A673 (cell line): ENCODE results near the gene CHRM2.

Experiments
- EZH2 ChIP-seq: fragments of 200-600 bp; sonication (generic); IDR thresholded peaks from 2 replicates; pipeline ENCODE4 v1.6.1; 2017; ENCODE audit warnings: borderline replicate concordance, low read depth, mild to moderate bottlenecking, mixed read lengths, antibody characterized with exemption, low read length; ENCODE audit not compliant: poor library complexity, severe bottlenecking
- TF ChIP-seq, protein P1 (sequence below): fragments of 300-800, 200-600 bp; sonication (generic); conservative IDR thresholded peaks from 2 replicates; pipeline ENCODE4 v1.5.1; 2017; ENCODE audit warnings: low read depth, mild to moderate bottlenecking, antibody characterized with exemption, low read length, moderate library complexity, mixed read lengths

DNA sequence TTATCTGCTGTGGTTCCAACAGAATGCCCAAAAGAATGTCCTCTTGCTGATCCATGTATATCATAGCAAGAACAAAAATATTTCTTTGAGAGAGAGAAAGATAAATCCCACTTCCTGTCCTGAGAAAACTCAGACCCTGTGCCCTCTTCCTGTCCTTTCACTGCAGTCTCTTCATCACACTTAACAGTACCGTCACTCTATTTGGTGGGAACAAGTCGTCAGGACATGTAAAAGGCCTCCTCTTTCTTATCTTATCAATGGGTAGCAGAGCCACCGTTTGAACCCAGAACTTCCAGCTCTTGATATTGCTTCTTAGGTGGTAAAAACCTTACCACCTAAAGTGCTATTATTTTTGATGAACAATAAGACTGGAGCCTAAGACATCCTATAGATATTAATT is 43.9 kb downstream of the CHRM2 start:
- TF ChIP-seq, protein P1, sequence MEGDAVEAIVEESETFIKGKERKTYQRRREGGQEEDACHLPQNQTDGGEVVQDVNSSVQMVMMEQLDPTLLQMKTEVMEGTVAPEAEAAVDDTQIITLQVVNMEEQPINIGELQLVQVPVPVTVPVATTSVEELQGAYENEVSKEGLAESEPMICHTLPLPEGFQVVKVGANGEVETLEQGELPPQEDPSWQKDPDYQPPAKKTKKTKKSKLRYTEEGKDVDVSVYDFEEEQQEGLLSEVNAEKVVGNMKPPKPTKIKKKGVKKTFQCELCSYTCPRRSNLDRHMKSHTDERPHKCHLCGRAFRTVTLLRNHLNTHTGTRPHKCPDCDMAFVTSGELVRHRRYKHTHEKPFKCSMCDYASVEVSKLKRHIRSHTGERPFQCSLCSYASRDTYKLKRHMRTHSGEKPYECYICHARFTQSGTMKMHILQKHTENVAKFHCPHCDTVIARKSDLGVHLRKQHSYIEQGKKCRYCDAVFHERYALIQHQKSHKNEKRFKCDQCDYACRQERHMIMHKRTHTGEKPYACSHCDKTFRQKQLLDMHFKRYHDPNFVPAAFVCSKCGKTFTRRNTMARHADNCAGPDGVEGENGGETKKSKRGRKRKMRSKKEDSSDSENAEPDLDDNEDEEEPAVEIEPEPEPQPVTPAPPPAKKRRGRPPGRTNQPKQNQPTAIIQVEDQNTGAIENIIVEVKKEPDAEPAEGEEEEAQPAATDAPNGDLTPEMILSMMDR: no peak
- TF ChIP-seq EZH2: no peak
